Kidney epithelial cell (primary cell): ENCODE results near the gene DOCK1. TPM values are rescaled to one million over a fixed set of nuclear protein-coding genes. Genes with fewer than 3 reads are reported as not detected.

Source experiments
- DNase-seq: peaks from one replicate; pipeline ENCODE4 v3.0.0-alpha.2; 2010; ENCODE audit warnings: low read depth
- H3K27me3 ChIP-seq: 2 replicates; pipeline ENCODE4 v1.6.0; 2011; ENCODE audit warnings: low read length; ENCODE audit not compliant: control insufficient read depth, insufficient read depth
- H3K36me3 ChIP-seq: 2 replicates; pipeline ENCODE4 v1.5.1; 2011; ENCODE audit warnings: low read length; ENCODE audit not compliant: control insufficient read depth, insufficient read depth
- H3K4me3 ChIP-seq: 2 replicates; pipeline ENCODE4 v1.5.1; 2011; ENCODE audit warnings: low read depth, mild to moderate bottlenecking, control low read depth, low read length
- total RNA-seq: library from RNA; depleted of rRNA; stranded (reverse); fragments of >200 nt; gene quantifications from 2 replicates; pipeline ENCODE4 v1.2.3, GENCODE V29; 2015
- TF ChIP-seq, protein P1 (sequence below): IDR thresholded peaks from 2 replicates; pipeline ENCODE4 v1.5.1; 2011; ENCODE audit warnings: mild to moderate bottlenecking, moderate library complexity, low read length, control low read depth, inconsistent platforms; ENCODE audit not compliant: insufficient read depth, poor library complexity, severe bottlenecking

Gene DOCK1
- total RNA-seq, 1 donor from 2014 or later, result 39.5 TPM

DNA sequence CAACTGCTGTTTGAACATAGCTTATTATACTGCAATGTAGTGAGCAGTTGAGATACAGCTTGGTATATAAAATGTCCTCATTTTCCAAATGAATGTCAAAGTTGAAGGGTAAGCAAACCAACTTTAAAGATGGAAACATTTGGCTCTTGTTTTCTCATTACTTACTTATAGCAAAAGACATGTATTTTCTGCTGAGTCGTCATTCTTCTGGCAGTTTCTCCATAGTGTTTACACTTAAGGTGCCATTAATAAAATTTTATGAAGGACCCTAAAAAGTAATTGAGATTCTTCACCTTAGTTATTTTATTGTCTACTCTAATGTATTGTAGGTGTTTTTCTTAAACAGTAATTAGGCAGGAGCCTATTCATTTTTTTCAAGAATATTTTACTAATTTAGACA is 222.6 kb downstream of the DOCK1 start:
- DNase-seq, result no peak
- TF ChIP-seq, protein P1, sequence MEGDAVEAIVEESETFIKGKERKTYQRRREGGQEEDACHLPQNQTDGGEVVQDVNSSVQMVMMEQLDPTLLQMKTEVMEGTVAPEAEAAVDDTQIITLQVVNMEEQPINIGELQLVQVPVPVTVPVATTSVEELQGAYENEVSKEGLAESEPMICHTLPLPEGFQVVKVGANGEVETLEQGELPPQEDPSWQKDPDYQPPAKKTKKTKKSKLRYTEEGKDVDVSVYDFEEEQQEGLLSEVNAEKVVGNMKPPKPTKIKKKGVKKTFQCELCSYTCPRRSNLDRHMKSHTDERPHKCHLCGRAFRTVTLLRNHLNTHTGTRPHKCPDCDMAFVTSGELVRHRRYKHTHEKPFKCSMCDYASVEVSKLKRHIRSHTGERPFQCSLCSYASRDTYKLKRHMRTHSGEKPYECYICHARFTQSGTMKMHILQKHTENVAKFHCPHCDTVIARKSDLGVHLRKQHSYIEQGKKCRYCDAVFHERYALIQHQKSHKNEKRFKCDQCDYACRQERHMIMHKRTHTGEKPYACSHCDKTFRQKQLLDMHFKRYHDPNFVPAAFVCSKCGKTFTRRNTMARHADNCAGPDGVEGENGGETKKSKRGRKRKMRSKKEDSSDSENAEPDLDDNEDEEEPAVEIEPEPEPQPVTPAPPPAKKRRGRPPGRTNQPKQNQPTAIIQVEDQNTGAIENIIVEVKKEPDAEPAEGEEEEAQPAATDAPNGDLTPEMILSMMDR, result no peak
- Histone ChIP-seq H3K27me3 (no peaks in the 10 kb centered on the region), H3K4me3 (no peak overlapping the region), H3K36me3 (peaks cover under 1% of the 10 kb centered on the region)

DNA sequence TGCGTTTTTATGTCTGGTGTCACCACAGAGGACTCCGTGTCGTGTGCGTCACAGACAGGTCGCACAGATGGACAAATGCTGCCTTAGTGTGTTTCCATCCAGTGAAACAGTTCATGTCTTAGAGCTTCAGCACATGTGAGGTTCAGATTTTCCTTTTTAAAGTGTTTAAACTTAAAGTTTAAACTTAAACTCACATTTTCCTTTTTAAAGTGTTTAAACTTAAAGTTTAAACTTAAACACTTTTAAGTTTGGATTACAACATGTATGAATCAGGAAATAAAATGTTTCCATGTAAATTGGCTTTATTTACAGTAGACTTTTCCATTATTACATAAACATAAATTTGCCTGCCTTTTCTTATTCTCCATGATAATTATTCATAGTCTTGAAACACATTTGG is 223.9 kb downstream of the DOCK1 start:
- Histone ChIP-seq H3K4me3 (no peak overlapping the region), H3K36me3 (no peaks in the 10 kb centered on the region), H3K27me3 (no peaks in the 10 kb centered on the region)
- no peak for DNase-seq
- TF ChIP-seq, protein P1, result no peak

DNA sequence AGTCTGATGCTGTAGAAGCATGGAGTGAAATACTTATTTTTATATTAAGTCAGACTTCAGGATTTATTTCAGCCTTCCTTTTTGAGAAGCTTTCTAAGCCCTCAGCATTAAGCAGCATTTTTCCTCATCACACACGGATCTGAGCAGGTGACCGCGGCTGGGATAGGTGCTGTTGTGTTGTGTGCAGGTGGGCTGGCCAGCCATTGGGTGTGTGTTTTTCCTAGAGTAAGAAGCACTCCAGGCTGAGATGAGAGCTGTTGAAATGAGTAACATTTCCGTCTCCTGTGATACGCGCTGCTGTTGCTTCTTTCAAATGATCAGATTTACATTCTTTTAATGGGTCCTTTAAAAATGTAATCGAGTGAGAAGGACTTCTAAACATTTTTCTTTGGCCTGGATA is 227.2 kb downstream of the DOCK1 start:
- TF ChIP-seq, protein P1, result no peak
- Histone ChIP-seq H3K36me3 (no peaks in the 10 kb centered on the region), H3K27me3 (no peaks in the 10 kb centered on the region)

DNA sequence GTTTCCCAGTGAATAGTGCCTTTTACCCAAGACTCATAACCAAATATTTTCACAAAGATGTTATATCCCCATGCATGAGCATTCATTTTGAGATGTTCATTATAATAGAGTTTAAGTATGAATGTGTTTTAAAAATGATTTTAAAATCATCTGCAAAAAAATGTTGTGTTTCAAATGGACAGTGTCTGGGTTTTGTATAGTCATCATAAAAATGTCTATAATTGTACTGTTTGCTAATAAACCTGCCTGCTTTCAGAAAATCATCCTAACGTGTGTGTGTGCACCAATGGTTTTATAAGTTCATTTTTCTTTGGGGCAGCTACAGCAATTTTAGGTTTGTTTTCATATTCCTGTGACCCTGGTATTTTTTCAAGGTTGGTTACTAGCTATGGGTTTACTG is 228.0 kb downstream of the DOCK1 start:
- TF ChIP-seq, protein P1, result no peak
- Histone ChIP-seq H3K36me3 (no peaks in the 10 kb centered on the region), H3K27me3 (no peaks in the 10 kb centered on the region), H3K4me3 (no peak overlapping the region)
- DNase-seq, result no peak

More for the DNA sequence above, 227.2 kb downstream of the DOCK1 start:
- H3K4me3 ChIP-seq, result no peak overlapping the region
- DNase-seq, result no peak

DNA sequence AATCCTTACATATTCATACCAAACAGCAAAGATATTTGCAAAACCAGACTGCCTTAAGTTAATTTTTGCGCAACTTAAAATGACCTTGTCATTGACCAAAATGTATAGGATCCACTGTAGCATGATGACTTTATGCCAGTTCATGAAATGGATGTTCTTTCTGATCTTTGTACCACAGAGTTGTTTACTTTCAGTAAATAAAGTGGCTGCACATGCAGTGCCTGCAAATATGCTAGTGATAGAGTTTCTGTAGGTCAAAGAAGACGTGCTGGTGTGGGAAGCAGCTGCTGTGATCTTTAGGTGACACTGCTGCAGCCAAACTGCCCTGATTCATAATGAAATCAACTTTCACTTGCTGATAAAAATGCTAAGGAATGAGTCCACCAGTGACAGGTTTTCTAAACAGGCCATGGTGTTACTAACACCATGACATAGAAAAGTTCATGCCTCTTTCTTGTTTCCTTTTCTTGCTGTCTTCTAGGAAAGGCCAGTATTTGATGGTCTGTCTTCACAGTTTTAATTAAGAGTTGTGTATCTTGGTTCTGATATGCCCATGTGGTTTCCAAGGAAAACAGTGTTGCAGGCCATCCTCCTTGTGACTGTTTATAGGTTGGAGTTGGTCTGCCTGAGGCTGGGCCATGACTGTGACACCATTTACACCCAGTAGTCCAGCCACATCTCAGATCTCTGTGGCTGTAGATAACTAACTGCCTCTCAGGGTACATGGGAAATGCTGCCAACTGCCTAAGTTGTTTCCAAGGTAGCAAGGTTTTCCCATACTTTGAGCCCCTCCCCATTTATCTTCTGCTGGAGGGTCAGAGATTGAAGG is 228.7 kb downstream of the DOCK1 start:
- Histone ChIP-seq H3K27me3 (no peaks in the 10 kb centered on the region), H3K4me3 (no peak overlapping the region), H3K36me3 (no peaks in the 10 kb centered on the region)
- DNase-seq, result no peak
- TF ChIP-seq, protein P1, result no peak
